ENCODE data around the gene CEBPG.
A peak's percentile ranks its signal among the peaks of the same experiment; 100 is the strongest.

The CEBPG gene

DNA sequence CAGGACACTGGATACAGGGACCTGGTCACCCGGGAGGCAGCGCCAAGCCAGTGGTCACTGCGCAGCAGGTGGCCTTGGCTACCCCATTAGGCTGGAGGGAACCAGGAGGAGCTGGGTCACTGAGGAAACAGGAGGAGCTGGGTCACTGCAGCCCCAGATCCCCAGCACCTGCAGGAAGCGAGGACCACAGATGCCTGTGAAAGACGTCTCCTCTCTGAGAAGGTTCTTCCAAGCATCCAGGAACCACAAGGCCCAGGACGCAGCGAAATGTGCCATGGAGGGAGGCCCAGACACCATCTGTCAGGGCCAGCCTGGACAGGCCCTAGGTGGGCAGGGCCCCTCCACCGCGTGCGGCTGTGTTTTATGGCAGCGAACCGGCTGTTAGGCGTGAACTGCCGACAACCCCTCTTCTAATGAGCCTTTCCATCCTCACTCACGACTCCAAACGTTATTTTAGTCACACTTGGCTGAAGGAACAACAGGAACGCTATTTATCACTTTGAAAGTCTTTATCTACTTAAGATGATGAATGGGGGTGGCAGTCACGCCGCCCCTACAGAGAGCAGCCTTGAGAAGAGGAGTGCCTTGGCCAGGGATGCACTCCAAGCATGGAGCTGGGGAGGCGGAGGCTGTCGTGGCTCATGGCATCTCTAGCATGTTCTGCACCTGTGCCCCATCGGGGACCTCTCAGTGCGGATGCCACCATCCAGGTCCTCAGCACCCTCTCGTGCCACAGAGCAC lies 53.3 kb downstream of the CEBPG start:
- peak; percentile 4 for DNase-seq

- no peak for DNase-seq
These were observed 54.5 kb downstream of the CEBPG start for GRCh38 chr19:33427801-33428626.

DNA sequence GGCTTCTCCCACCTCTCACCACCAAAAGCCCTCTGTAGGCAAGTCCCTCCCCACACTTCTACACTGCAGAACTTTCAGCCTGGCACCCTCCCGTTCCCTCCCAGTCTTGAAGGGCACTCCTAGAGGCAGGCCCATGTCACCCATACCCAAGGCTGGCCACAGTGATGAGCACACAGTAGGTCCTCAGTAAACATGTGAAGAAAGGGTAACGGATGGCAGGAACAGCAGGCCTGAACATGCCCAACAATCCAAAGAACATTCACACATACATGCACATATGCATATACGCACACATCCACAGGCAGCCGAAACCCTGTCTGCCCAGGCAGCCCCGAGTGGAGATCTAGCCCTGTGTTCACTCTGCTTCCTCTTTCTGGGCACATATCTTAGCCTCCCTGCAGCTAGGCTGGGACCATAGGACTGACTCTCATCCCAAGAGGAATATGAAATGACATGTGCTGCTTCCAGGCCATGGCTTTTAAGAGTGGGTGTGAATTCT lies 55.2 kb downstream of the CEBPG start:
- no peak for DNase-seq

- DNase-seq = no peak
These were observed 56.6 kb downstream of the CEBPG start for GRCh38 chr19:33429891-33430673.

DNA sequence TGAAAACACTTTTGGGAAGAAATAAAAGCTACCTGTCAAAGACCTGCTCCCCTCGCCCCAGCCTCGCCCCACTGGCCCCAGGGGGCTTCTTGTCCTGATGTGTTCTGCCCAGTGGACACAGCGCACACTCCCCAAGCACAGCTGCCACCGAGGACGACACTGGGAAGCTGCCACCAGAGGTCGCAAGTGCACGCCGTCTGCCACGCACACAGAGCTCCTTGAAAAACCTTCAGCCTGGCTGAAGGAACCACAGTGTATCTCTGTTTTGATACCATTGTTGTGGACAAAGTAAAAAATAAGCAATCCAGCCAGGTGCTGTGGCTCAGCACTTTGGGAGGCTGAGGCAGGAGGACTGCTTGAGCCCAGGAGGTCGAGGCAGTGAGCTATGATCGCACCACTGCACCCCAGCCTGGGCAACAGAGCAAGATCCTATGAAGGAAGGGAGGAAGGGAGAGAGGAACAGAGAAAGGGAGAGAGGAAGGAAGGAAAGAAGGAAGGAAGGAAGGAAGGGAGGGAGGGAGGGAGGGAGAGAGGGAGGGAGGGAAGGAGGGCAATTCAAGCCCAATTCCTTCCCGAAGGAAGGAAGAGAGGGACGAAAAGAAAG lies 57.3 kb downstream of the CEBPG start:
- peak; percentile 40 for DNase-seq

- DNase-seq = no peak
These were observed 58.5 kb downstream of the CEBPG start for GRCh38 chr19:33432015-33432414.

Data from DMS 273 treated with DMSO at 0.1 percent for 48 hours (cell line).